ENCODE results near the gene TMEM117.

DNA sequence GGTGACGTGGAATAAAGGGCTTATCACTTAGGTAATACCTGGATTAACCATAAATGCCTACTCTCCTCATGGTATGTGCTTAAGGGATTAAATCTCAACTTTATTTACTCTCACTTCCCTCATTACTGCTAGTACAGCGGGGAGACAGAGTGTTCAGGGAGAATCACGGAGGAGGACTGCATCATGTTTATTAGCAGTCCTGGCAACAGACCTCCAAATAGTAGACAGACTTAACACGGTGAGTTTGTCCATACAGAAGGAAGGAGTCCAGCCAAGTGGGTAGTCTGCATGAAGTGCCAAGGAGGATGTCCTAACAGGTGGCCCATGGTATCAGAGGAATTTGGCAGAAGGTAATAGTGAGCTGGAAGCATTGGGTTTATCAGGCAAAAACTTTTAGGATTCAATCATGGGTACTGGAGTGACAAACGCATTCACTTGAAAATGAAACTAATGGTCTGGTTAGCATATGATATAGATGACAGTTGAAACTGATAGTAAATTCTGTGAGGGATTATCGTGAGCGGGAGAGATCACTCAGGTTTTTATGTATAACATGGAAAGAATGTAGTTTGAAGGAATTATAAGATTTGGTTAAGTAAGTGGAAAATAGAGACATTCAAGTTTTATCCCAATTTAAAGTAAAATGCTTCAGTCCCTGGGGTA lies 471.8 kb downstream of the TMEM117 start:
- TF ChIP-seq, protein P1, sequence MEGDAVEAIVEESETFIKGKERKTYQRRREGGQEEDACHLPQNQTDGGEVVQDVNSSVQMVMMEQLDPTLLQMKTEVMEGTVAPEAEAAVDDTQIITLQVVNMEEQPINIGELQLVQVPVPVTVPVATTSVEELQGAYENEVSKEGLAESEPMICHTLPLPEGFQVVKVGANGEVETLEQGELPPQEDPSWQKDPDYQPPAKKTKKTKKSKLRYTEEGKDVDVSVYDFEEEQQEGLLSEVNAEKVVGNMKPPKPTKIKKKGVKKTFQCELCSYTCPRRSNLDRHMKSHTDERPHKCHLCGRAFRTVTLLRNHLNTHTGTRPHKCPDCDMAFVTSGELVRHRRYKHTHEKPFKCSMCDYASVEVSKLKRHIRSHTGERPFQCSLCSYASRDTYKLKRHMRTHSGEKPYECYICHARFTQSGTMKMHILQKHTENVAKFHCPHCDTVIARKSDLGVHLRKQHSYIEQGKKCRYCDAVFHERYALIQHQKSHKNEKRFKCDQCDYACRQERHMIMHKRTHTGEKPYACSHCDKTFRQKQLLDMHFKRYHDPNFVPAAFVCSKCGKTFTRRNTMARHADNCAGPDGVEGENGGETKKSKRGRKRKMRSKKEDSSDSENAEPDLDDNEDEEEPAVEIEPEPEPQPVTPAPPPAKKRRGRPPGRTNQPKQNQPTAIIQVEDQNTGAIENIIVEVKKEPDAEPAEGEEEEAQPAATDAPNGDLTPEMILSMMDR (IDR thresholded peaks at IDR 0.05) = no peak
- TF ChIP-seq POLR2A (IDR thresholded peaks at IDR 0.05) (no peak), EP300 (IDR thresholded peaks at IDR 0.05) (no peak)

Data from tibial nerve (tissue), 4 donors.